NT2/D1 (cell line): ENCODE data around the gene RIPK1.

ENCODE experiments used
- SUZ12 ChIP-seq: IDR thresholded peaks from 2 replicates; pipeline ENCODE4 v1.6.1; 2011; ENCODE audit not compliant: insufficient read length, insufficient read depth; ENCODE audit errors: extremely low read depth
- YY1 ChIP-seq: IDR thresholded peaks from 2 replicates; pipeline ENCODE4 v1.6.1; 2011; ENCODE audit not compliant: insufficient read length, insufficient read depth
- ZNF274 ChIP-seq: IDR thresholded peaks from 2 replicates; pipeline ENCODE4 v1.6.1; 2011; ENCODE audit warnings: mild to moderate bottlenecking, low read depth, low read length

- TF ChIP-seq ZNF274: no peak
- no peak for TF ChIP-seq YY1
- TF ChIP-seq SUZ12: no peak
Measured at GRCh38 chr6:3119040-3119723, 50.9 kb downstream of the RIPK1 start.
